HG03175 (cell line): Measurements from ENCODE around the gene SLC27A3.
A peak's percentile ranks its signal among the peaks of the same experiment; 100 is the strongest.

ENCODE experiments used
- ATAC-seq: cut with Tn5 transposase; IDR thresholded peaks from one replicate; pipeline ENCODE4 v1.9.1; 2021; ENCODE audit warnings: mild to moderate bottlenecking, moderate library complexity; ENCODE audit not compliant: unreplicated experiment

SLC27A3 gene

GRCh38 chr1:153796786-153797659, 21.8 kb downstream of the SLC27A3 start:
- peak; percentile 58 for ATAC-seq

GRCh38 chr1:153798468-153798780, 23.2 kb downstream of the SLC27A3 start:
- no peak for ATAC-seq

GRCh38 chr1:153799016-153799415, 23.8 kb downstream of the SLC27A3 start:
- ATAC-seq, result no peak

- no peak for ATAC-seq
Observed at GRCh38 chr1:153799566-153800465, 24.6 kb downstream of the SLC27A3 start.

- ATAC-seq, result no peak
Observed at GRCh38 chr1:153800516-153800915, 25.3 kb downstream of the SLC27A3 start.

GRCh38 chr1:153801028-153801625, 25.9 kb downstream of the SLC27A3 start:
- ATAC-seq, result no peak

GRCh38 chr1:153801786-153802697, 26.8 kb downstream of the SLC27A3 start:
- ATAC-seq, result no peak

- ATAC-seq, result no peak
Observed at GRCh38 chr1:153803470-153804056, 28.4 kb downstream of the SLC27A3 start.

- ATAC-seq, result no peak
Observed at GRCh38 chr1:153804112-153804511, 28.9 kb downstream of the SLC27A3 start.

- peak; percentile 98 for ATAC-seq
Observed at GRCh38 chr1:153805042-153805745, 30.0 kb downstream of the SLC27A3 start.

- peak; percentile 8 for ATAC-seq
Observed at GRCh38 chr1:153805886-153806719, 30.9 kb downstream of the SLC27A3 start.

GRCh38 chr1:153816283-153816889, 41.2 kb downstream of the SLC27A3 start:
- ATAC-seq, result no peak

GRCh38 chr1:153818876-153819275, 43.7 kb downstream of the SLC27A3 start:
- no peak for ATAC-seq

- no peak for ATAC-seq
Observed at GRCh38 chr1:153827168-153827964, 52.2 kb downstream of the SLC27A3 start.
